ENCODE results near the gene FAM149B1. TPM values are rescaled to one million over a fixed set of nuclear protein-coding genes. Genes with fewer than 3 reads are reported as not detected.

FAM149B1 gene
- total RNA-seq, 1 experiment from 2014 or later: 31.5 TPM

DNA sequence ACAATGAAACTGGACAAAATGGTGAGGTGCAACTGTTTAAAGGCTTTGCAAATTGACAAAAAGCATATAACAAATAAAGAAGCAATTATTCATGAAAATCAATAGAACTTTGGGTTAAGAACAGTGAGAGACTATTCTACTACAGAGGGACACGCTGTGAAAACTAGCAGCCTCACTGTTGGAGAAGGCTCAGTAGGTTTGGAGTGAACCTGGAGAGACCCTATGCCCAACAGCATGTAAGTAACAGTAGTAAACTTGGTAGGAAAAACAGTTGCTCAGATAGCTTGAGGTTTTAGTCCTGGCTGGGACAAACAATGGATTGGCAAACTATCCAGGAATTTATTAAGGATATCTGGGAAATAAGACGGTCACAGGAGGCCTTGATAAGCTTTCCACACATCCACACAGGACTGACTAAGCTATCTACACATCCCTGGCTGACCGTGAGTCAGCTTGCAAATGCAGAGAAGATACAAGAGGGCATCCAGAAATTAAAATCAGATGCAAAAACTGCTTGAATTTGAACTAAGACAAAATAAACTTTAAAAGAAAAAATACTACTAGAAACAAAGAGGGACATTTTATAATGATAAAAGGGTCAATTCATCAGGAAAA is 15.9 kb downstream of the FAM149B1 start:
- H3K79me2 ChIP-seq (ENCODE audit: low read length): 0 out of 2 replicates have a peak, but pooled peaks cover 10% of the 10 kb centered on the region
- no peak overlapping the region for H3K4me2 ChIP-seq (ENCODE audit: low read depth, low read length, poor library complexity, severe bottlenecking)

DNA sequence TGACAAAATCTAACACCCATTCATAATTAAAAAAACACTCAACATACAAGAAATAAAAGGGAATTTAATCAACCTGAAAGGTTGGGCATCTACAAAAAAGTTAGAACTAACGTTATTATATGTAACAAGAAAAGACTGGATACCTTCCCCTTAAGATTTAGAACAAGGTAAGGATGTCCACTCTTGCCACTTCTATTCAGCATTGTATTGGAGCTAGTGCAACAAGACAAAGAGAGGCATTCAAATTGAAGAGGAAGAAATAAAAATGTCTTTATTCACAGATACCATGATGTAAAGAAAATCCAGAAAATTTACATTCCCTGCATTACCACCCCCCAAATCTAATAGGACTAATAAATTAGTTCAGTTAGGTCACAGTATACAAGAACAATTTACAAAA is 18.3 kb downstream of the FAM149B1 start:
- no peaks in the 10 kb centered on the region for H3K9me2 ChIP-seq (replicated peaks; ENCODE audit: insufficient read depth, low read length)

More for the DNA sequence above, 15.9 kb downstream of the FAM149B1 start:
- Histone ChIP-seq H3K4me3 (ENCODE audit: low read length) (no peak overlapping the region), H2AFZ (ENCODE audit: low read length) (no peak overlapping the region), H3K27me3 (ENCODE audit: low read length) (no peaks in the 10 kb centered on the region), H3K9me3 (ENCODE audit: low read length) (no peaks in the 10 kb centered on the region), H4K20me1 (ENCODE audit: insufficient read depth, low read depth, low read length) (no peaks in the 10 kb centered on the region), H3K27ac (ENCODE audit: low read length) (no peak overlapping the region), H3K9me2 (replicated peaks; ENCODE audit: insufficient read depth, low read length) (no peaks in the 10 kb centered on the region), H3K4me1 (ENCODE audit: low read length) (no peaks in the 10 kb centered on the region), H3K9ac (ENCODE audit: low read length) (no peak overlapping the region), H3K36me3 (ENCODE audit: insufficient read depth, low read length) (peaks cover 11% of the 10 kb centered on the region; the same call in 1 of the 2 replicates)
- no peak for DNase-seq

DNA sequence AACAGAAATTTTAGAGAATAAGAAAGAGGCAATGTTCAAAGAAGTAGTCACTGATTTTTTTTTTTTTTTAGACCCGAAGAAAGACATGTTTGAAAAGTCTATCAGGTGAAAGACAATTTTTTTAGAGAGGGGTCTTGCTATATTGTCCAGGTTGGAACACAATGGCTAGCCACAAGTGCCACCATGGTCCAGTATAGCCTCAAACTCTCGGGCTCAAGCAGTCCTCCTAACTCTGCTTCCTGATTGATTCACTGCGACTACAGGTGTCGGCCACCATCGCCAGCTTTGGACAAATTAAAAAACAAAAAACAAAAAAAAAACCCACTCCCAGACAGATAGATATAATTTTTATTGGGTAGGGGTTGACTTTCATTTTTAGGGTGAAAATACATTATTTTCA is 22.3 kb downstream of the FAM149B1 start:
- 0 out of 2 replicates have a peak, but pooled peaks cover 2% of the 10 kb centered on the region for H3K79me2 ChIP-seq (ENCODE audit: low read length)
- no peaks in the 10 kb centered on the region for H3K9me3 ChIP-seq (ENCODE audit: low read length)
- H2AFZ ChIP-seq (ENCODE audit: low read length): no peak overlapping the region
- H3K36me3 ChIP-seq (ENCODE audit: insufficient read depth, low read length): 0 out of 2 replicates have a peak, but pooled peaks cover 4% of the 10 kb centered on the region
- H3K4me1 ChIP-seq (ENCODE audit: low read length): no peaks in the 10 kb centered on the region
- H3K9ac ChIP-seq (ENCODE audit: low read length): no peak overlapping the region
- no peak for DNase-seq
- H3K4me2 ChIP-seq (ENCODE audit: low read depth, low read length, poor library complexity, severe bottlenecking): no peak overlapping the region
- H3K9me2 ChIP-seq (replicated peaks; ENCODE audit: insufficient read depth, low read length): no peaks in the 10 kb centered on the region
- no peak overlapping the region for H3K4me3 ChIP-seq (ENCODE audit: low read length)
- no peaks in the 10 kb centered on the region for H4K20me1 ChIP-seq (ENCODE audit: insufficient read depth, low read depth, low read length)
- H3K27ac ChIP-seq (ENCODE audit: low read length): no peak overlapping the region
- H3K27me3 ChIP-seq (ENCODE audit: low read length): no peaks in the 10 kb centered on the region

More for the DNA sequence above, 18.3 kb downstream of the FAM149B1 start:
- 0 out of 2 replicates have a peak, but pooled peaks cover 8% of the 10 kb centered on the region for H3K79me2 ChIP-seq (ENCODE audit: low read length)
- H3K27ac ChIP-seq (ENCODE audit: low read length): no peak overlapping the region
- peaks cover 9% of the 10 kb centered on the region; the same call in 1 of the 2 replicates for H3K36me3 ChIP-seq (ENCODE audit: insufficient read depth, low read length)
- no peak for DNase-seq
- no peaks in the 10 kb centered on the region for H3K27me3 ChIP-seq (ENCODE audit: low read length)
- no peak overlapping the region for H3K9ac ChIP-seq (ENCODE audit: low read length)
- H3K4me1 ChIP-seq (ENCODE audit: low read length): no peaks in the 10 kb centered on the region
- H2AFZ ChIP-seq (ENCODE audit: low read length): no peak overlapping the region
- no peaks in the 10 kb centered on the region for H3K9me3 ChIP-seq (ENCODE audit: low read length)
- no peaks in the 10 kb centered on the region for H4K20me1 ChIP-seq (ENCODE audit: insufficient read depth, low read depth, low read length)
- H3K4me2 ChIP-seq (ENCODE audit: low read depth, low read length, poor library complexity, severe bottlenecking): no peak overlapping the region
- H3K4me3 ChIP-seq (ENCODE audit: low read length): no peak overlapping the region

DNA sequence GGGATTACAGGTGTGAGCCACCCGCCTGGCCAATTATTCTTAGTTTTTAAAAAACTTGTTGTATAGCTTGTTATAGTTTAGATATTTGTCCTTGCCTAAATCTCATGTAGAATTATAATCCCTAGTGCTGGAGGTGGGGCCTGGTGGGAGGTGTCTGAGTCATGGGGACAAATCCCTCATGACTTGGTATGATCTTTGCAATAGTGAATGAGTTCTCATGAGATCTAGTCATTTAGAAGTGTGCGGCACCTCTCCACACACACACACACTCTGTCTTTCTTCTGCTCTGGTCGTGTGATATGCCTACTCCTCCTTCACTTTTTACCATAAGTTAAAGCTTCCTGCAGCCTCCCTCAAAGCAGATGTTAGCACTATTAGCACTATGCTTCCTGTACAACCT is 37.2 kb downstream of the FAM149B1 start:
- Histone ChIP-seq H3K4me1 (ENCODE audit: low read length) (no peaks in the 10 kb centered on the region), H3K9ac (ENCODE audit: low read length) (no peak overlapping the region), H3K9me2 (replicated peaks; ENCODE audit: insufficient read depth, low read length) (no peaks in the 10 kb centered on the region)

DNA sequence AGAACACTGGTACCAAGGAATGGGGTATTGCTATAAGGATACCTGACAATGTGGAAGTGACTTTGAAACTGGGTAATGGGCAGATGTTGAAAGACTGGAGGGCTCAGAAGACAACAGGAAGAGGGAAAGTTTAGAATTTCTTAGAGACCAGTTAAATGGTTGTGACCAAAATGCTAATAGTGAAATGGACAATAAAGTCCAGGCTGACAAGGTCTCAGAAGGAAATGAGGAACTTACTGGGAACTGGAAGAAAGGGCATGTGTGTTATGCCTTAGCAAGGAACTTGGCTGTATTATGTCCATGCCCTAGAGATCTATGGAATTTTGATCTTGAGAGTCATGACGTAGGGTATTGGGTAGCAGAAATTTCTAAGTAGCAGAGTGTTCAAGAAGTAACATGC is 38.0 kb downstream of the FAM149B1 start:
- Histone ChIP-seq H3K9me2 (replicated peaks; ENCODE audit: insufficient read depth, low read length) (no peaks in the 10 kb centered on the region), H3K36me3 (ENCODE audit: insufficient read depth, low read length) (peaks cover 8% of the 10 kb centered on the region; the same call in 1 of the 2 replicates), H3K4me1 (ENCODE audit: low read length) (no peaks in the 10 kb centered on the region), H4K20me1 (ENCODE audit: insufficient read depth, low read depth, low read length) (no peaks in the 10 kb centered on the region), H3K9me3 (ENCODE audit: low read length) (no peaks in the 10 kb centered on the region), H3K4me3 (ENCODE audit: low read length) (no peak overlapping the region), H3K9ac (ENCODE audit: low read length) (no peak overlapping the region), H3K27me3 (ENCODE audit: low read length) (no peaks in the 10 kb centered on the region), H3K79me2 (ENCODE audit: low read length) (no peaks in the 10 kb centered on the region), H2AFZ (ENCODE audit: low read length) (no peak overlapping the region), H3K4me2 (ENCODE audit: low read depth, low read length, poor library complexity, severe bottlenecking) (no peak overlapping the region), H3K27ac (ENCODE audit: low read length) (no peak overlapping the region)
- DNase-seq: no peak

More for the DNA sequence above, 37.2 kb downstream of the FAM149B1 start:
- H3K79me2 ChIP-seq (ENCODE audit: low read length): no peaks in the 10 kb centered on the region
- DNase-seq: no peak
- no peaks in the 10 kb centered on the region for H4K20me1 ChIP-seq (ENCODE audit: insufficient read depth, low read depth, low read length)
- peaks cover 8% of the 10 kb centered on the region; the same call in 1 of the 2 replicates for H3K36me3 ChIP-seq (ENCODE audit: insufficient read depth, low read length)
- no peak overlapping the region for H3K27ac ChIP-seq (ENCODE audit: low read length)
- no peak overlapping the region for H3K4me2 ChIP-seq (ENCODE audit: low read depth, low read length, poor library complexity, severe bottlenecking)
- H2AFZ ChIP-seq (ENCODE audit: low read length): no peak overlapping the region
- H3K4me3 ChIP-seq (ENCODE audit: low read length): no peak overlapping the region
- no peaks in the 10 kb centered on the region for H3K9me3 ChIP-seq (ENCODE audit: low read length)
- H3K27me3 ChIP-seq (ENCODE audit: low read length): no peaks in the 10 kb centered on the region

DNA sequence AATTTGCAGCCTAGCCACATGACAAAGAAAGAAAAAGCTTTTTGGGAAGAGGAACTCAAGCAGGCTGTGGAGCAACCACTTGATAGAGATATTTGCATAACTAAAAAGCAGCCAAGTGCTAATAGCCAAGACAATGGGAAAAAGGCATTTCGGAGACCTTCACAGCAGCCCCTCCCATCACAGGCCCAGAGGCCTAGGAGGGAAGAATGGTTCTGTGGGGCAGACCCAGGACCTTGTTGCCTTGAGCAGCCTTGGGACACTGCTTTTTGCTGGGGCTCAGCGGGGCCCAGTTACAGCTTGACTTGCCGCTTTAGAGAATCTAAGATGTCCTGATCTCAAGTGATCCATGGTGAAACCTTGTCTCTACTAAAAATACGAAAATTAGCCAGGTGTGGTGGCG is 38.5 kb downstream of the FAM149B1 start:
- Histone ChIP-seq H3K27ac (ENCODE audit: low read length) (no peak overlapping the region), H3K9me3 (ENCODE audit: low read length) (no peaks in the 10 kb centered on the region), H3K9me2 (replicated peaks; ENCODE audit: insufficient read depth, low read length) (no peaks in the 10 kb centered on the region)

DNA sequence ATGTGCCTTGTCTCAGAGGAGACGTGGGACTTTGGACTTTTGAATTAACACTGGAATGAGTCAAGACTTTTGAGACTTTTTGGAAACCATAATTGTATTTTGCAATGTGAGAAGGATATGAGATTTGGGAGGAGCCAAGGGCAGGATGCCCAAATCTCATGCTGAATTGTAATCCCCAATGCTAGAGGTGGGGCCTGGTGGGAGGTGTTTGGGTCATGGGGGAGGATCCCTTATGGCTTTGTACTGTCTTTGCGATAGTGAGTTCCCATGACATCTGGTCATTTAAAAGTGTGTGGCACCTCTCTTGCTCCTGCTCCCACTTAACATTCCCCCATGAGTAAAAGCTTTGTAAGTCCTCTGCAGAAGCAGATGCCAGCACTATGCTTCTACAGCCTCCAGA is 40.0 kb downstream of the FAM149B1 start:
- H3K9me2 ChIP-seq (replicated peaks; ENCODE audit: insufficient read depth, low read length): no peaks in the 10 kb centered on the region
- no peak overlapping the region for H3K9ac ChIP-seq (ENCODE audit: low read length)
- H4K20me1 ChIP-seq (ENCODE audit: insufficient read depth, low read depth, low read length): no peaks in the 10 kb centered on the region
- no peaks in the 10 kb centered on the region for H3K9me3 ChIP-seq (ENCODE audit: low read length)
- H3K4me3 ChIP-seq (ENCODE audit: low read length): no peak overlapping the region
- H3K4me1 ChIP-seq (ENCODE audit: low read length): no peaks in the 10 kb centered on the region
- no peak overlapping the region for H3K27ac ChIP-seq (ENCODE audit: low read length)
- peaks cover 8% of the 10 kb centered on the region; the same call in 1 of the 2 replicates for H3K36me3 ChIP-seq (ENCODE audit: insufficient read depth, low read length)
- H3K79me2 ChIP-seq (ENCODE audit: low read length): no peaks in the 10 kb centered on the region
- no peak overlapping the region for H3K4me2 ChIP-seq (ENCODE audit: low read depth, low read length, poor library complexity, severe bottlenecking)
- H3K27me3 ChIP-seq (ENCODE audit: low read length): no peaks in the 10 kb centered on the region
- no peak overlapping the region for H2AFZ ChIP-seq (ENCODE audit: low read length)
- no peak for DNase-seq

More for the DNA sequence above, 38.5 kb downstream of the FAM149B1 start:
- H3K36me3 ChIP-seq (ENCODE audit: insufficient read depth, low read length): peaks cover 8% of the 10 kb centered on the region; the same call in 1 of the 2 replicates
- H3K4me3 ChIP-seq (ENCODE audit: low read length): no peak overlapping the region
- no peak overlapping the region for H3K4me2 ChIP-seq (ENCODE audit: low read depth, low read length, poor library complexity, severe bottlenecking)
- H2AFZ ChIP-seq (ENCODE audit: low read length): no peak overlapping the region
- H3K27me3 ChIP-seq (ENCODE audit: low read length): no peaks in the 10 kb centered on the region
- H3K9ac ChIP-seq (ENCODE audit: low read length): no peak overlapping the region
- no peaks in the 10 kb centered on the region for H3K79me2 ChIP-seq (ENCODE audit: low read length)
- no peak for DNase-seq
- H4K20me1 ChIP-seq (ENCODE audit: insufficient read depth, low read depth, low read length): no peaks in the 10 kb centered on the region
- no peaks in the 10 kb centered on the region for H3K4me1 ChIP-seq (ENCODE audit: low read length)

DNA sequence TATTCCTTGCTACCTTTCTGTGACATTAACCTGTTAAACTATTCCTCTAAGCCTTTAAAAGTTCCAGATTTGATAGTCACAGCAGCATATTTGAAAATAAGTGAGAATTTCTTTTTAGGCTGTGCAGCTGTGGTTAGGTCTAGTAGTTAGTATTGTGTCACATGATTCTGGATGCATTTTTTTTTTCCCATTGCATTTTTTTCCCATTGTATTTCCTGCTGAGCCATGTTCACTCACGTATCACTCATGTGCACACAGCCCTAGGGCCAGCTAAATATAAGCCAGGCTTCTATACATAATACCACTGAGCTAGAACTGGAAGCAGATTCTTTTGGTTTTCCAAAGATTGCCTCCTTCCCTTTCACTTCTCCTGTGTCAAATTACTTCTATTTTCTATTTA is 41.8 kb downstream of the FAM149B1 start:
- no peak overlapping the region for H2AFZ ChIP-seq (ENCODE audit: low read length)
- DNase-seq: no peak
- no peak overlapping the region for H3K27ac ChIP-seq (ENCODE audit: low read length)
- H3K4me1 ChIP-seq (ENCODE audit: low read length): no peaks in the 10 kb centered on the region
- H3K79me2 ChIP-seq (ENCODE audit: low read length): peaks cover 5% of the 10 kb centered on the region; the same call in 1 of the 2 replicates
- H4K20me1 ChIP-seq (ENCODE audit: insufficient read depth, low read depth, low read length): no peaks in the 10 kb centered on the region
- H3K4me3 ChIP-seq (ENCODE audit: low read length): no peak overlapping the region
- no peaks in the 10 kb centered on the region for H3K27me3 ChIP-seq (ENCODE audit: low read length)
- H3K4me2 ChIP-seq (ENCODE audit: low read depth, low read length, poor library complexity, severe bottlenecking): no peak overlapping the region
- H3K9ac ChIP-seq (ENCODE audit: low read length): no peak overlapping the region
- H3K9me2 ChIP-seq (replicated peaks; ENCODE audit: insufficient read depth, low read length): no peaks in the 10 kb centered on the region
- H3K36me3 ChIP-seq (ENCODE audit: insufficient read depth, low read length): peaks cover 5% of the 10 kb centered on the region; the same call in 1 of the 2 replicates
- no peaks in the 10 kb centered on the region for H3K9me3 ChIP-seq (ENCODE audit: low read length)
